Stimulated activated naive B cell treated with anti-CD40 and anti-IgM and Interleukin-4, amounts not matched to agents 10 μg/mL and 1 μg/mL and 100 μg/mL, for 72 hours (primary cell): ENCODE data around the gene CDC42EP3.

Experiments used
- ATAC-seq, 2 donors: fragments of 150-1000 bp; cut with Tn5 transposase; replicated peaks; 2 replicates each; pipeline ENCODE4 v1.10.0; 2021; ENCODE audit warnings: moderate library complexity in 1 of 2
- DNase-seq: peaks from one replicate; pipeline ENCODE4 v3.0.0; 2021
- H3K27ac Mint-ChIP-seq: one replicate; pipeline ENCODE4 v1.8.0; 2022; ENCODE audit warnings: mild to moderate bottlenecking, mixed read lengths
- H3K27me3 Mint-ChIP-seq, 2 donors: one replicate each; pipeline ENCODE4 v1.8.0; 2022; ENCODE audit warnings: mixed read lengths in 2 of 2
- H3K36me3 Mint-ChIP-seq, 2 donors: one replicate each; pipeline ENCODE4 v1.8.0; 2022; ENCODE audit warnings: mixed read lengths in 2 of 2, mild to moderate bottlenecking in 1 of 2
- H3K4me1 Mint-ChIP-seq, 2 donors: one replicate each; pipeline ENCODE4 v1.8.0; 2022; ENCODE audit warnings: mixed read lengths in 2 of 2, mild to moderate bottlenecking in 1 of 2
- H3K4me3 Mint-ChIP-seq, 2 donors: one replicate each; pipeline ENCODE4 v1.8.0; 2022; ENCODE audit warnings: mild to moderate bottlenecking in 2 of 2, mixed read lengths in 2 of 2, moderate library complexity in 1 of 2
- H3K9me3 Mint-ChIP-seq, 2 donors: one replicate each; pipeline ENCODE4 v1.8.0; 2022; ENCODE audit warnings: mixed read lengths in 2 of 2, mild to moderate bottlenecking in 1 of 2

CDC42EP3 gene

DNA sequence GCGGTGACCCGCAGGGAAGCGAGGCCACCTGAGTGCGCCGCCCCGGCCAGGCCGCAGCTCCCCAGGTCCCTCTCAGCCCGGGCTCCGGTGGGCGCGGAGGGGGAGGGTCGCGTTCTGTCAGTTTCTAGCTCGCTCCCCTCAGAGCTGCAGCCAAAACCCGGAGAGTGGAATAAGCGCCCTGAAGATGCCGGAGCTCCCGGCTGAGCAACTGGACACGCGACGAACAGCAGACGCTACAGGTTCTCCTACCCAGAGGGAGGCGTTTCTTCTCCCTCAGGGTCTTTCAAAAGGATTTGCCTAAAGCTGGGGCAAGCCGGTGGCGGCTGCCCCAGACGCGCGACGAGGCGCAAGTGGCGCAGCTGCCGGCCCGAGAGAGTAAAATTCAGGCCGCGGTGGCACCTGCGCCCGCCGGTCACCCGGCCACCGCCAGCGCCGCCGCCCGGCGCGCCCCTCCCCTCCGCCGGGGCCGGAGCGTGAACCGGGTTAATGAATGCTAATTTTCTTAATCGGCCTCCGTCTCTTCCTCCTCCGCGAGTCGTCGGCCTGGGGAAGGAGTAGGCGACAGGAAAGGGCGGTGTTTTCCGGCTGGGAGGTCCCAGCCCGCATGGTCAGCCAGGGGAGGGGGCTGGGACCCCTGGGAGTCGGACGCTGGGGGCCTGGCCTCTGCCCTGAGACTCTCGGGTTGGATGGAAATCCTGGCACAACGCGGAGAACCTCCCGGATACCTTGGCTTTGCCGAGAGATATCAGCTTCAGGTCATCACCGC is 845 bp upstream of the CDC42EP3 start:
- Mint-ChIP-seq H3K36me3 (no peaks in the 10 kb centered on the region), H3K9me3 (no peaks in the 10 kb centered on the region), H3K4me1 (peaks cover 18 to 41% of the 10 kb centered on the region in 2 donors), H3K4me3 (peak overlapping the region; percentile 87), H3K27me3 (no peaks in the 10 kb centered on the region), H3K27ac (peak overlapping the region; percentile 94)
- peak; percentile 65 for DNase-seq
- peak; percentile 61 to 65 for ATAC-seq

DNA sequence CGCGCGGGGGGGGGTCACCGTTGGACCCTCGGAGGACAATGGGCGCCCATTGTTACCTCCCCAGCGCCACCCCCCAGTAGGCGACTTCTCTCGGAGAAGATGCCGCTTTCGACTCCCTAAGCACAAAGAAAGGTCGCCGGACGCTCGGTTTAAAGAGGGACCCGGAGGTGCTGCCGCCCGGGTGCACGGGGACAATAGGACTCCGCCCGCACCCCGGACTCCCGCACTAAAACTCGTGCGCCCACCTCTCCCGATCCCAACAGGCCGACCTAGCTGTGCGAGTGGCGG is 318 bp upstream of the CDC42EP3 start:
- H3K4me3 Mint-ChIP-seq = peak overlapping the region; percentile 87
- peak overlapping the region; percentile 82 for H3K27ac Mint-ChIP-seq
- no peaks in the 10 kb centered on the region for H3K27me3 Mint-ChIP-seq
- H3K9me3 Mint-ChIP-seq = no peaks in the 10 kb centered on the region
- peaks cover 21 to 41% of the 10 kb centered on the region in 2 donors for H3K4me1 Mint-ChIP-seq
- no peaks in the 10 kb centered on the region for H3K36me3 Mint-ChIP-seq
- no peak for DNase-seq
- peak in 1 of 2 donors; percentile 27 for ATAC-seq

DNA sequence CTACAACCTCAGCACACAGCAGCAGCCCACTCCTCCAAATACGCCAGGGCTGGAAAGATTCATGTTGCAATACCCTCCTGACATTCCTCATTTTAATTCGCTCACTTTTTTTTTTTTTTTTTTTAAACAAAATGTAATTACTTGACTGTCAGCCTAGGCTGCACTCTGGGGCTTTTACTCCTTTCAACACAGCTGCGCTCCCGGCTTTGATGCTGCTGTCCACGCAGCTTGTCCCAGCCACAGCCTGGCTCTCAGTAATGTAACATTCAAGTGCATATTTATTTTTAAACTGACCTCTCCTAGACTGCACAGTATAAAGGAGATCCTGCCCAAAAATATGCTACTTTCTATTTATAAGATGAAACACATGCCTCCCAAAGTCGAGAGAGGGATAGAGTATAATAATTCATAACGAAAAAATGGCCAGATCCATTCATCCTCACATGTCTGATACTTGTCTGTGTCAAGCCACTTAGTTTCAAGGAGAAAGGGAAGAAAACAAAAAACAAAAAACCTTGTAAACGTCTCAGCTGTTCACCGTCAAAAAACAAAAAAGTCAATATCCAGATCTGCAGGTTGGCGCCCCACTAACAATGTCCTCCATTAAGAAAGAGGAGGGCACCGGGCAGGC is 949 bp downstream of the CDC42EP3 start:
- no peak for ATAC-seq
- Mint-ChIP-seq H3K27ac (peak overlapping the region; percentile 77), H3K9me3 (no peaks in the 10 kb centered on the region), H3K4me3 (peak overlapping the region; percentile 87 to 90), H3K4me1 (peaks cover 24 to 46% of the 10 kb centered on the region in 2 donors), H3K36me3 (no peaks in the 10 kb centered on the region), H3K27me3 (no peaks in the 10 kb centered on the region)
- no peak for DNase-seq

DNA sequence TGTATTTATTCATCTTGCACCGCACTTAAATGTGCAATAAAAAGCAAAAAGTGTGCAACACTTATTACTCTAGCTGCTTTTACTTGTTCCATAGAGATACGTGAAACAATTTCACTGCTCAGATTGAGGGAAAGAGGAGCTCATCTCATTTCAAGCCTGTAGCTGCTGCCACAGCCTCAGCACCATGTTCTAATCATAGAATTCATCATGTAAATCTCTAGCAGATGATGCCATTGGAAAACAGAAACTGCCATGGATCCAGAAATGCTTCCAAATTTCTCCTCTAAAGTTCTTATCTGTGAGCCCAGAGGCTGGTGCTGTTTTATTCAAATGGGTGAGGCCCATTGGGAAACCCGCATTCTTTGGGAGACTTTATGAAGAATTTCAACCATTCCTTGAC is 2.0 kb downstream of the CDC42EP3 start:
- H3K4me3 Mint-ChIP-seq = no peak overlapping the region
- DNase-seq = no peak
- ATAC-seq = no peak
- H3K27me3 Mint-ChIP-seq = no peaks in the 10 kb centered on the region
- no peak overlapping the region for H3K27ac Mint-ChIP-seq
- H3K36me3 Mint-ChIP-seq = peaks cover 0 to under 1% of the 10 kb centered on the region in 2 donors
- peaks cover 22 to 41% of the 10 kb centered on the region in 2 donors for H3K4me1 Mint-ChIP-seq
- H3K9me3 Mint-ChIP-seq = no peaks in the 10 kb centered on the region

DNA sequence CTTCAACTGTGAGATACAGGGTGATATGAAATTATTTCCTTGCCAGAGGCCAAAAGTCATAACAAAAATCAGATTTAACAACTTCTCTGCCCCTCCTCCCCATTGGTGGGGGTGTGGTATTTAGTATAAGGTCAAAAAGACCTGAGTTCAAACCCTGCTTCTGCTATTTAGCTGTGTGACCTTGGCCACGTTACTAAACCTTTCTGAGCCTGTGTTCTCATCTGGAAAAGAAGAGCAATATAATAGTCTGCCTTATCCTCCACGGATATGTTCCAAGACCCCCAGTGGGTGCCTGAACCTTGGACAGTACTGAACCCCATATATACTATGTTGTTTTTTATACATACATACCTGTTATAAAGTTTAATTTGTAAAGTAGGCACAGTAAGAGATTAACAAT is 3.7 kb downstream of the CDC42EP3 start:
- Mint-ChIP-seq H3K27me3 (no peaks in the 10 kb centered on the region), H3K36me3 (peaks cover under 1 to 7% of the 10 kb centered on the region in 2 donors), H3K4me3 (no peak overlapping the region), H3K27ac (no peak overlapping the region), H3K9me3 (no peaks in the 10 kb centered on the region), H3K4me1 (peaks cover 25 to 34% of the 10 kb centered on the region in 2 donors)
- ATAC-seq (no peak), DNase-seq (no peak)

DNA sequence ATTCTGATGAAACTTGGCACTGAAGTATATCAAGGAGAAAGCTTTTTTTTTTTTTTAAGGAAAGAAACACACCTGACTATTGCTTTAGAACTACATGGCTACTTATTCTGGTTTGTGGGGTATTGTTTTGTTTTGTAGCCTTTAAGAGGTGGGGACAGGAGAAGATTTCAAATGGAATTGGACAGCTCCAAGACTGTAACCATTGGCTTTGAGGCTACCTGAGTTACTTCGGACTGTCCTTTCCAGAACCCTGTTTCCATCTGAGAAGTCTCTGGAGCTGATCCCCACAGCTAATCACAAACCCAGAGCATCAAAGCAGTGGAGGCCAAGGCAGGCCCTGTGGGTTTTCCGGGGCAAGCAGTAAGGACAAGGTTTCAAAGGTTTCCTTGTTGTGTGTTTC is 4.7 kb downstream of the CDC42EP3 start:
- Mint-ChIP-seq H3K27me3 (no peaks in the 10 kb centered on the region), H3K36me3 (peaks cover 4 to 11% of the 10 kb centered on the region in 2 donors), H3K27ac (no peak overlapping the region), H3K4me1 (peaks cover 27% of the 10 kb centered on the region in 2 donors), H3K4me3 (no peak overlapping the region), H3K9me3 (no peaks in the 10 kb centered on the region)
- DNase-seq (no peak), ATAC-seq (no peak)

DNA sequence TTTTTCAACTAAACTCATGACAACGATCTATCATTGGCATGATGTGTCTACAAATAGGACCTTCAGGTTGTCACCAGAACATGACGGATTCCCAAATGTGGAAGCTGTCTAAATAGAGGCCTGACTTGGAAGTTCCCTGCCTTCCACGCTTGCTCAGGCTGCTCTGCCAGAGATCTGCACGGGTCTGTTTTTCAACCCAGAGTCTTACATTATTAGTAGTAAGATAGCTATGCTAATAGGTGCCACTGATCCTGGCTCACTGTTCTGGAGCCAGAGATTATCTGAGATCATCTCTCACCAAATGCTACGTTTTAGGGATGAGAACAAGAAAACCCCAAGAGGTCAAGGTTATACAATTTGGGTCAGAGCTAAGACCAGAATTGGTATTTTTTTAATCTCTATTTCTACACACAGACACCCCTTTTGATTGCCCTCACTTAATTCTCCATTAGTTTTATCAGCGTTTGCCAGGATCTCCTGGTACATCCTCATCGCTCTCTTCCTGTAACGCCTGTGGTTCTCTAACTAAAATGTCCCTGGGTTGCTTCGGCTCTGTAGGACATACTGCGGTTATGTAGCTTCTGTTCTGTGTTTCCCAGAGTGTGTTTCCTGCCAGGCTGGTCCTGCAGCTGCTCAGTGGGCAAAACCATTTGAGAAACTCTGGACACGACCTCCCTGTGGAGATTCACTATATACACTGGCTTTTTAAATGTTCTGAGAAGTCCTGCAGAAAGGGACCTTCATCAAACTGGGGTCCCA is 5.7 kb downstream of the CDC42EP3 start:
- Mint-ChIP-seq H3K4me1 (peaks cover 25 to 26% of the 10 kb centered on the region in 2 donors), H3K27ac (no peak overlapping the region), H3K27me3 (no peaks in the 10 kb centered on the region), H3K4me3 (no peak overlapping the region), H3K36me3 (peaks cover 4 to 11% of the 10 kb centered on the region in 2 donors), H3K9me3 (no peaks in the 10 kb centered on the region)
- no peak for DNase-seq
- no peak for ATAC-seq

DNA sequence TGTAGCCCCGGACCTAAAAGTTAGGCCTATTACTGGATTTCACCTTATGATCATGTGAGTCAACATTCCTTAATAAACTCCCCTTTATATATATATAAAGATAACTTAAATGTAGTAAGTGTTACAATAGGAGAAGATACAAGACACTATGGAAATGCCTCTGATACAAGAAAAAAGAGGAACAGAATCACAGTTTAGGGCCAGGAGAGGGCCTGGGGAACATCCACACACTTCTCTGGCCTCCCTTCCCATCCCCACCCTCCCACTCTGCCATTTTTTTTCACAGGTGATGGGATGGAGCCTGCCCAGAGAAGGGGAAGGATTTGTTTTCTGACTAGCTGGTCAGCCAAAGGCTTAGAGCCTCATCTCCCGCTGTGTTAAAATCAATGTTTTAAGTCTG is 6.4 kb downstream of the CDC42EP3 start:
- ATAC-seq (no peak), DNase-seq (no peak)
- Mint-ChIP-seq H3K4me1 (peaks cover 17 to 21% of the 10 kb centered on the region in 2 donors), H3K27ac (no peak overlapping the region), H3K36me3 (peaks cover 4 to 11% of the 10 kb centered on the region in 2 donors), H3K4me3 (no peak overlapping the region), H3K9me3 (no peaks in the 10 kb centered on the region), H3K27me3 (no peaks in the 10 kb centered on the region)

DNA sequence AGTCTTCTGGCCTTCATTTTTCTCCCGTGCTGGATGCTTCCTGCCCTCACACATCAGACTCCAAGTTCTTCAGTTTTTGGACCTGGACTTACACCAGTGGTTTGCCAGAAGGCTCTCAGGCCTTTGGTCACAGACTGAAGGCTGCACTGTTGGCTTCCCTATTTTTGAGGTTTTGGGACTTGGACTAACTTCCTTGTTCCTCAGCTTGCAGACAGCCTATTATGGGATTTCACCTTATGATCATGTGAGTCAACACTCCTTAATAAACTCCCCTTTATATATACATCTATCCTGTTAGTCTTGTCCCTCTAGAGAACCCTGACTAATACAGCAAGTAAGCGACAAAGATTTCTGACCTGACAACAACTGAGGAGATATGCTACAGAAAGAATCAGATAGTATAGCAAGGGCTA is 7.2 kb downstream of the CDC42EP3 start:
- peak overlapping the region; percentile 26 for H3K27ac Mint-ChIP-seq
- no peaks in the 10 kb centered on the region for H3K27me3 Mint-ChIP-seq
- H3K4me1 Mint-ChIP-seq = peaks cover 11 to 18% of the 10 kb centered on the region in 2 donors
- no peaks in the 10 kb centered on the region for H3K9me3 Mint-ChIP-seq
- H3K4me3 Mint-ChIP-seq = no peak overlapping the region
- no peak for DNase-seq
- H3K36me3 Mint-ChIP-seq = peaks cover 4 to 11% of the 10 kb centered on the region in 2 donors
- ATAC-seq = peak in 1 of 2 donors; percentile 38

DNA sequence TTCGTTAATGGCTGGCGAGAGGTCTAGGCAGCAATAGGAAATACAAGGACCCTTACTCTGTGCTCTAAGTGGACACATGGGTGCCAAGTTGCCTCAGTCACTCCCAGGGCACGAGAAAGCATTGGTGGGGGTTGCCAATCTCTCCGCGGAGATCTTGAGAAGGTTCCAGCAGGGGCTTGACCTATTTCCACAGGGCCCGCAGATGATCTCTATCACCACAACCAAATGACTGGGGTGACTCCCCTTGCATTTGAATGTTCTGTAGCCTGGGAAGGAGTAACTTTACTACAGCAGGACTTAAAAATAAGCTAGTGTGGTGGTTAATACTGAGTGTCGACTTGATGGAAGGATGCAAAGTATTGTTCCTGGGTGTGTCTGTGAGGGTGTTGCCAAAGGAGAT is 8.1 kb downstream of the CDC42EP3 start:
- H3K4me3 Mint-ChIP-seq = no peak overlapping the region
- peaks cover 11 to 23% of the 10 kb centered on the region in 2 donors for H3K4me1 Mint-ChIP-seq
- no peaks in the 10 kb centered on the region for H3K9me3 Mint-ChIP-seq
- no peaks in the 10 kb centered on the region for H3K27me3 Mint-ChIP-seq
- ATAC-seq (no peak), DNase-seq (no peak)
- no peak overlapping the region for H3K27ac Mint-ChIP-seq
- peaks cover 4 to 15% of the 10 kb centered on the region in 2 donors for H3K36me3 Mint-ChIP-seq

DNA sequence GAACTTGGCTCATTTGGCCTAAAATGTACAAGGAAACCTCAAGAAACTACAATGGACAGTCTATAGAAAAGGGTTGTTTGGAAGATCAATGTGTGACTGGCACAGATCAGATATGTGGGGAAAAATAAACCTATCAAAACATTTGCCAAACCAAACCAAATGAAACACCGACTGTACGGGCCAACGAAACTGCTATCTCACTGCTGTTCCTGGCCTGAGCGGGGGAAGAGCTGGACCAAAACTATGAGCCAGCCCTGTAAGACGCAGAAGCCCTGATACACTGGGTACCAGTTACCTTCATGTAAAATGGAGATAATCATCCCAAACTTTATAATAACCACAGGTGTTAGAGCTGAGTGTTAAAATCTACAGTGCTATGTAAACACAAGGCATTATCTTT is 11.7 kb downstream of the CDC42EP3 start:
- DNase-seq = no peak
- Mint-ChIP-seq H3K4me3 (no peak overlapping the region), H3K27ac (no peak overlapping the region), H3K27me3 (no peaks in the 10 kb centered on the region), H3K36me3 (peaks cover 4 to 15% of the 10 kb centered on the region in 2 donors), H3K9me3 (no peaks in the 10 kb centered on the region), H3K4me1 (peaks cover 34 to 41% of the 10 kb centered on the region in 2 donors)
- ATAC-seq = no peak

DNA sequence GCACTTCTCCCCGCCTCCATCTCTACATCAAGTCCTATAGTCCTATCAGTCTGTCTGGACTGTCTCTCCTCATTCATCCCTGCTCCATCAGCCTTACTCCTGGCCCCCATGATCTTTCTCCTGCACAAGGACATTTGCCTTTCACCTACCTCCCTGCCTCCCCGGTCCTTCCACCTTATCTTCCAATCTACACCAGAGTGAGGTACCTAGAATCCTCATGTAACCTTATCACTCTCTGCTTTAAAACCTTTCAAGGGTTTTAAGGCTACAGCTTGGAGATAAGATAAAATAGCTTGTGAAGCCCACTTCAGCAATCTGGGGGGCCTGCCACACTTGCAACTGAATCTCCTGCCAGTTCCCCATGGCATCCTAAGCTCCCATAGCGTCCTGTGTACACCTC is 12.8 kb downstream of the CDC42EP3 start:
- Mint-ChIP-seq H3K4me3 (no peak overlapping the region), H3K27me3 (no peaks in the 10 kb centered on the region), H3K27ac (peak overlapping the region; percentile 14), H3K4me1 (peaks cover 38 to 39% of the 10 kb centered on the region in 2 donors), H3K36me3 (peaks cover 4 to 11% of the 10 kb centered on the region in 2 donors), H3K9me3 (no peaks in the 10 kb centered on the region)
- no peak for DNase-seq
- ATAC-seq = no peak

DNA sequence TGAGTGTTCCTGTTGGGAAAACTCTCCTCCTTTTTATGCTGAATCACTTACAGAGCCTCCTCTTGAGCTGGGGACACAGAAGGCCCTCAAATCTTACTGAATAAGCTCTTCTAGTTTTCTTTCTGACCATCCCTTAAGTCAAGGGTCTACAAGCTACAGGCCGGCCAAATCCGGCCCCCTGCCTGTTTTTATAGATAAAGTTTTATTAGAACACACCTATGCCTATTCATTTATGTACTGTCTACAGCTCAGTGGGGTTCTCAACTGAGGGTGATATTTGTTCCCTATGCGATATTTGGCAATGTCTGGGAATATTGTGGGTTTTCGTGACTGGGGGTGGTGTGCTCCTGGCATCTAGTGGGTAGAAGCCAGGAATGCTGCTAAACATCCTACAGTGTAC is 14.0 kb downstream of the CDC42EP3 start:
- H3K27me3 Mint-ChIP-seq = no peaks in the 10 kb centered on the region
- no peaks in the 10 kb centered on the region for H3K9me3 Mint-ChIP-seq
- peak overlapping the region; percentile 60 for H3K27ac Mint-ChIP-seq
- H3K36me3 Mint-ChIP-seq = peaks cover under 1 to 6% of the 10 kb centered on the region in 2 donors
- ATAC-seq = no peak
- H3K4me1 Mint-ChIP-seq = peaks cover 44 to 50% of the 10 kb centered on the region in 2 donors
- no peak for DNase-seq
- no peak overlapping the region for H3K4me3 Mint-ChIP-seq

DNA sequence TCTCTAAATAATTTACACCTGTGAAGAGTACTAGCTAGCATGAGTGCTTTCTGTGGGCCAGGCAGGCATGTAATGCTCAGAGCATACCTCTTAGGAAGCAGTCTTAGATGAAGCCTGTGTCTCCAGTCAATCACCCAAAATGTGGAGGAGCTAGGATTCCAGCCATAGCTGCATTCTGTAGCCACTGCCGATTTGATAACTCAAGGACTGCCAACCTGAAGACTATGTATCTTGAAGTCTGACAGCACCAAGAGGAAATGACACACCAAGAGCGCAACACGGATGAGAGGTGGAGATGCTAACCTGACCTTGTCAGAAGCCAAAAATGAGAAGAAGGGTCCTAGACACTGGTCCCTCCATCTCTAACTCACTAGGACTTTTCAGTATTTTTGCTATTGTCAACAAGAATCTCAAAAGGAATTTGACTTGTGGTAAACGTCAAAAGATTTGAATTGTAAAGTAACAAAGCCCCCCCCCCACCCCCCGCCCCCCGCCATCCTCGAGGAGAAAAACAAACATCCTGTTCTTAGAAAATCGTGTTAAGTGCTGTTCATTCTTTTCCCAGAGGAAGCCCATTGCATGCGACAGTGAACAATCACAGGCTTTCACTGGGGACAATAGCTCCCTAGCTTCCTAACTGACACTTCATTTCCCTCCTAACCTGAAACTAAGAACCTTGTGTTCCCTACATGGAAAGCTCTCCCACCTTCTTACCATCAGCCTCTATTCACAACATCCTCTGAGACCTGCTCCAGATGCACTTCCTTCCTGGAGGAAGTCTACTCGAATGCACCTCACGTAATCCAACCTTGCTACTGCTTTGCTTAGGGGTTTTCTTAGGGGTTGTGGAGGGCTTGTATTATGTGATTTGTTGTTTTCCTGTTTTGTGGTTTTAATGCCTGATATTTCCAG is 14.7 kb downstream of the CDC42EP3 start:
- peaks cover 0 to 5% of the 10 kb centered on the region in 2 donors for H3K36me3 Mint-ChIP-seq

More for the DNA sequence above, 14.7 kb downstream of the CDC42EP3 start:
- Mint-ChIP-seq H3K9me3 (no peaks in the 10 kb centered on the region), H3K4me1 (peaks cover 47 to 57% of the 10 kb centered on the region in 2 donors), H3K27me3 (no peaks in the 10 kb centered on the region), H3K27ac (peak overlapping the region; percentile 80), H3K4me3 (peak overlapping the region in 1 of 2 donors; percentile 42)
- DNase-seq = no peak
- no peak for ATAC-seq
